ENCODE measurements around the gene MDC1.
"Not testable (repeated sequence)": the region's sequence is repeated elsewhere in the genome, so short reads cannot be mapped to it uniquely, and the experiment has no call there.

The MDC1 gene

GRCh38 chr6:30717129-30717844 lies at the start of gene MDC1:
MDC1 (minus strand) TSS chr6:30717281; CDS start chr6:30715175, 2,106 bp downstream.
- peak; percentile 100 for DNase-seq

GRCh38 chr6:30766461-30767157 lies 49.5 kb upstream of the MDC1 start:
- DNase-seq, result no peak

- not testable (repeated sequence) for DNase-seq
These were observed 48.4 kb upstream of the MDC1 start for GRCh38 chr6:30765495-30765894.

GRCh38 chr6:30764490-30765043 lies 47.5 kb upstream of the MDC1 start:
- DNase-seq, result not testable (repeated sequence)

GRCh38 chr6:30763618-30764489 lies 46.8 kb upstream of the MDC1 start:
- DNase-seq, result peak; percentile 36

GRCh38 chr6:30763155-30763617 lies 46.1 kb upstream of the MDC1 start:
- no peak for DNase-seq

- DNase-seq, result no peak
These were observed 44.8 kb upstream of the MDC1 start for GRCh38 chr6:30761791-30762429.

- no peak for DNase-seq
These were observed 43.5 kb upstream of the MDC1 start for GRCh38 chr6:30760549-30760948.

GRCh38 chr6:30759575-30760239 lies 42.6 kb upstream of the MDC1 start:
- no peak for DNase-seq

- DNase-seq, result no peak
These were observed 40.3 kb upstream of the MDC1 start for GRCh38 chr6:30757261-30757904.

GRCh38 chr6:30756405-30757003 lies 39.4 kb upstream of the MDC1 start:
- not testable (repeated sequence) for DNase-seq

GRCh38 chr6:30754631-30755030 lies 37.5 kb upstream of the MDC1 start:
- no peak for DNase-seq

- peak; percentile 47 for DNase-seq
These were observed 35.3 kb upstream of the MDC1 start for GRCh38 chr6:30752157-30752927.

GRCh38 chr6:30750379-30750668 lies 33.2 kb upstream of the MDC1 start:
- no peak for DNase-seq

GRCh38 chr6:30749554-30750378 lies 32.7 kb upstream of the MDC1 start:
- no peak for DNase-seq

- DNase-seq, result no peak
These were observed 31.9 kb upstream of the MDC1 start for GRCh38 chr6:30748851-30749540.

- no peak for DNase-seq
These were observed 31.1 kb upstream of the MDC1 start for GRCh38 chr6:30747902-30748769.

GRCh38 chr6:30747300-30747687 lies 30.2 kb upstream of the MDC1 start:
- DNase-seq, result no peak

All from NCI-H2171 treated with DMSO at 0.1 percent for 48 hours (cell line).